ENCODE data around the gene CTTNBP2. TPM values are rescaled to one million over a fixed set of nuclear protein-coding genes. Genes with fewer than 3 reads are reported as not detected.

Gene CTTNBP2
- total RNA-seq, 1 donor from 2014 or later, result 25.5 TPM

- Histone ChIP-seq H3K4me1 (peaks cover 8% of the 10 kb centered on the region), H3K4me2 (no peak overlapping the region), H3K27me3 (no peaks in the 10 kb centered on the region), H3K9me3 (ENCODE audit: low read depth) (no peaks in the 10 kb centered on the region), H3K4me3 (no peak overlapping the region), H3F3A (ENCODE audit: low read depth) (no peaks in the 10 kb centered on the region), H4K20me1 (ENCODE audit: low read depth) (peaks cover 28% of the 10 kb centered on the region), H3K79me2 (ENCODE audit: low read depth) (peaks cover 62% of the 10 kb centered on the region), H3K27ac (no peak overlapping the region), H2AFZ (replicated peaks) (no peak overlapping the region), H3K9ac (no peak overlapping the region), H3K36me3 (no peaks in the 10 kb centered on the region)
- Mint-ChIP-seq H3K4me1 (peaks cover 6% of the 10 kb centered on the region), H3K27me3 (ENCODE audit: insufficient read depth, low read depth) (peaks cover 3% of the 10 kb centered on the region), H3K36me3 (peaks cover 1% of the 10 kb centered on the region), H3K27ac (no peak overlapping the region), H3K9me3 (no peaks in the 10 kb centered on the region), H3K4me3 (no peak overlapping the region)
- no peak for TF ChIP-seq EZH2phosphoT487 (IDR thresholded peaks at IDR 0.05)
- DNase-seq (ENCODE audit: low spot score), result no peak
These were observed 69.8 kb downstream of the CTTNBP2 start for GRCh38 chr7:117803476-117803875.

- no peak for TF ChIP-seq CTCF (IDR thresholded peaks at IDR 0.05)
- TF ChIP-seq EZH2phosphoT487 (IDR thresholded peaks at IDR 0.05), result no peak
- no peak for TF ChIP-seq EZH2 (IDR thresholded peaks at IDR 0.05)
- H3K4me1 Mint-ChIP-seq, result no peaks in the 10 kb centered on the region
- H3K4me3 Mint-ChIP-seq, result no peak overlapping the region
These were observed 70.6 kb downstream of the CTTNBP2 start for GRCh38 chr7:117802660-117803059.

GRCh38 chr7:117800841-117801240, 72.4 kb downstream of the CTTNBP2 start:
- H4K20me1 ChIP-seq (ENCODE audit: low read depth), result peaks cover 26% of the 10 kb centered on the region
- no peak for DNase-seq (ENCODE audit: low spot score)
- no peak overlapping the region for H3K27ac Mint-ChIP-seq

More at GRCh38 chr7:117802660-117803059, 70.6 kb downstream of the CTTNBP2 start:
- Histone ChIP-seq H3F3A (ENCODE audit: low read depth) (no peaks in the 10 kb centered on the region), H3K27ac (no peak overlapping the region), H3K4me3 (no peak overlapping the region), H3K4me1 (peaks cover 3% of the 10 kb centered on the region), H3K79me2 (ENCODE audit: low read depth) (peaks cover 70% of the 10 kb centered on the region), H3K27me3 (no peaks in the 10 kb centered on the region), H3K4me2 (no peak overlapping the region), H3K36me3 (no peaks in the 10 kb centered on the region), H4K20me1 (ENCODE audit: low read depth) (peaks cover 26% of the 10 kb centered on the region), H3K9me3 (ENCODE audit: low read depth) (no peaks in the 10 kb centered on the region), H2AFZ (replicated peaks) (no peak overlapping the region), H3K9ac (no peak overlapping the region)
- Mint-ChIP-seq H3K27ac (no peak overlapping the region), H3K9me3 (no peaks in the 10 kb centered on the region), H3K36me3 (peaks cover 1% of the 10 kb centered on the region), H3K27me3 (ENCODE audit: insufficient read depth, low read depth) (no peaks in the 10 kb centered on the region)
- no peak for DNase-seq (ENCODE audit: low spot score)

GRCh38 chr7:117800406-117800805, 72.8 kb downstream of the CTTNBP2 start:
- no peaks in the 10 kb centered on the region for H3K36me3 ChIP-seq
- peaks cover 26% of the 10 kb centered on the region for H4K20me1 ChIP-seq (ENCODE audit: low read depth)
- H3K4me1 ChIP-seq, result peaks cover 3% of the 10 kb centered on the region
- H3K4me3 ChIP-seq, result no peak overlapping the region
- H2AFZ ChIP-seq (replicated peaks), result no peak overlapping the region
- H3K4me3 Mint-ChIP-seq, result no peak overlapping the region
- no peaks in the 10 kb centered on the region for H3K9me3 Mint-ChIP-seq
- no peak overlapping the region for H3K4me2 ChIP-seq
- no peak overlapping the region for H3K27ac ChIP-seq
- H3K4me1 Mint-ChIP-seq, result peaks cover 8% of the 10 kb centered on the region
- H3K27me3 Mint-ChIP-seq (ENCODE audit: insufficient read depth, low read depth), result no peaks in the 10 kb centered on the region
- H3K27ac Mint-ChIP-seq, result no peak overlapping the region
- no peaks in the 10 kb centered on the region for H3K27me3 ChIP-seq
- TF ChIP-seq EZH2 (IDR thresholded peaks at IDR 0.05) (no peak), EZH2phosphoT487 (IDR thresholded peaks at IDR 0.05) (no peak), CTCF (IDR thresholded peaks at IDR 0.05) (no peak)
- no peak for DNase-seq (ENCODE audit: low spot score)
- H3F3A ChIP-seq (ENCODE audit: low read depth), result no peaks in the 10 kb centered on the region
- H3K9ac ChIP-seq, result no peak overlapping the region
- no peaks in the 10 kb centered on the region for H3K9me3 ChIP-seq (ENCODE audit: low read depth)
- H3K79me2 ChIP-seq (ENCODE audit: low read depth), result peaks cover 82% of the 10 kb centered on the region
- no peaks in the 10 kb centered on the region for H3K36me3 Mint-ChIP-seq

More at GRCh38 chr7:117800841-117801240, 72.4 kb downstream of the CTTNBP2 start:
- Mint-ChIP-seq H3K27me3 (ENCODE audit: insufficient read depth, low read depth) (no peaks in the 10 kb centered on the region), H3K4me3 (no peak overlapping the region), H3K9me3 (no peaks in the 10 kb centered on the region), H3K4me1 (peaks cover 8% of the 10 kb centered on the region), H3K36me3 (no peaks in the 10 kb centered on the region)
- no peak overlapping the region for H2AFZ ChIP-seq (replicated peaks)
- no peak overlapping the region for H3K9ac ChIP-seq
- H3K4me2 ChIP-seq, result no peak overlapping the region
- TF ChIP-seq EZH2 (IDR thresholded peaks at IDR 0.05) (no peak), EZH2phosphoT487 (IDR thresholded peaks at IDR 0.05) (no peak)
- H3F3A ChIP-seq (ENCODE audit: low read depth), result no peaks in the 10 kb centered on the region
- peaks cover 81% of the 10 kb centered on the region for H3K79me2 ChIP-seq (ENCODE audit: low read depth)
- no peaks in the 10 kb centered on the region for H3K27me3 ChIP-seq
- H3K4me1 ChIP-seq, result peaks cover 3% of the 10 kb centered on the region
- no peaks in the 10 kb centered on the region for H3K9me3 ChIP-seq (ENCODE audit: low read depth)
- H3K36me3 ChIP-seq, result no peaks in the 10 kb centered on the region
- no peak overlapping the region for H3K27ac ChIP-seq
- no peak overlapping the region for H3K4me3 ChIP-seq
